Endothelial cell of umbilical vein (primary cell): Measurements from ENCODE around the gene TUBGCP2. TPM values are rescaled to one million over a fixed set of nuclear protein-coding genes. Genes with fewer than 3 reads are reported as not detected.

Experiments used
- BruUV-seq: library from RNA; stranded (reverse); fragments of 400-500 nt; replicated peaks from 2 replicates; lab custom pipeline; 2021; lab: Mats Ljungman, UMichigan
- CTCF ChIA-PET: fragments of 300-600, 350-600 bp; sonication (Branson Sonifier 250); formaldehyde crosslinking; loops from one replicate; lab custom pipeline; 2021; ENCODE audit warnings: antibody characterized with exemption, inconsistent platforms; lab: Charles Lee
- POLR2A ChIA-PET: fragments of 300-600, 350-600 bp; sonication (Branson Sonifier 250); formaldehyde crosslinking; loops from one replicate; lab custom pipeline; 2021; ENCODE audit warnings: antibody characterized with exemption, inconsistent platforms; lab: Charles Lee
- DNase-seq: peaks from one replicate; pipeline ENCODE4 v3.0.0-alpha.2; 2011; ENCODE audit warnings: low read depth, low spot score
- FAIRE-seq: peaks from 2 replicates; lab custom pipeline; 2011; peaks lifted over from hg19 to GRCh38; lab: Jason Lieb, UNC
- H2AFZ ChIP-seq: 2 replicates; pipeline ENCODE4 v1.6.0; 2012; ENCODE audit warnings: low read depth, low read length, control low read depth, inconsistent platforms
- H3K27ac ChIP-seq: 2 replicates; pipeline ENCODE4 v1.5.1; 2011; ENCODE audit warnings: low read depth, mild to moderate bottlenecking, control low read depth, low read length, moderate library complexity; ENCODE audit not compliant: insufficient read depth
- H3K27me3 ChIP-seq, 2 experiments: 2 replicates each; pipeline versions ENCODE4 v1.6.0 to v1.6.1; 2011; ENCODE audit warnings: low read length in 2 of 2, mixed read lengths in 1 of 2; ENCODE audit not compliant: control insufficient read depth in 2 of 2, insufficient read depth in 2 of 2
- H3K36me3 ChIP-seq, 2 experiments: 2 replicates in 1 of 2; 3 replicates in 1 of 2; pipeline ENCODE4 v1.5.1; 2011; ENCODE audit warnings: low read length in 2 of 2, mild to moderate bottlenecking in 1 of 2, moderate library complexity in 1 of 2; ENCODE audit not compliant: control insufficient read depth in 2 of 2, insufficient read depth in 2 of 2; ENCODE audit errors: extremely low read depth in 1 of 2
- H3K4me1 ChIP-seq: 3 replicates; pipeline ENCODE4 v1.5.1; 2011; ENCODE audit warnings: mild to moderate bottlenecking, low read length; ENCODE audit not compliant: control insufficient read depth, insufficient read depth; ENCODE audit errors: extremely low read depth
- H3K4me2 ChIP-seq: 2 replicates; pipeline ENCODE4 v1.6.1; 2011; ENCODE audit warnings: low read length, control low read depth, mixed read lengths; ENCODE audit not compliant: insufficient read depth
- H3K4me3 ChIP-seq, 3 experiments: fragments of 200-600 bp in 1 of 3; sonication (generic), shearing (Covaris generic) in 1 of 3; replicated peaks in 1 of 3; 2 replicates each; pipeline ENCODE4 v1.5.1; 2011 to 2016; ENCODE audit warnings: control low read depth in 3 of 3, low read length in 3 of 3, mild to moderate bottlenecking in 2 of 3, inconsistent platforms in 1 of 3, low read depth in 1 of 3, moderate library complexity in 1 of 3; ENCODE audit not compliant: insufficient read depth in 1 of 3
- H3K79me2 ChIP-seq: 2 replicates; pipeline ENCODE4 v1.6.0; 2012; ENCODE audit warnings: low read length, inconsistent platforms; ENCODE audit not compliant: control insufficient read depth, insufficient read depth
- H3K9ac ChIP-seq: replicated peaks from 2 replicates; pipeline ENCODE3; 2011; ENCODE audit warnings: low read length, control low read depth; ENCODE audit not compliant: insufficient read depth; ENCODE audit errors: extremely low read depth
- H3K9me1 ChIP-seq: replicated peaks from 3 replicates; pipeline ENCODE4 v1.6.0; 2011; ENCODE audit warnings: mild to moderate bottlenecking, low read length; ENCODE audit not compliant: control insufficient read depth, insufficient read depth; ENCODE audit errors: extremely low read depth
- H3K9me3 ChIP-seq: replicated peaks from 2 replicates; pipeline ENCODE4 v1.5.1; 2012; ENCODE audit warnings: low read length, inconsistent platforms; ENCODE audit not compliant: control insufficient read depth, insufficient read depth
- H4K20me1 ChIP-seq: replicated peaks from 2 replicates; pipeline ENCODE3; 2011; ENCODE audit warnings: mild to moderate bottlenecking, low read length; ENCODE audit not compliant: control insufficient read depth, insufficient read depth; ENCODE audit errors: extremely low read depth
- CTCF ChIP-seq, 2 donors: IDR thresholded peaks; 1 replicate in 1 of 2; 2 replicates in 1 of 2; pipeline ENCODE4 v1.5.1; 2011; ENCODE audit warnings: low read length in 2 of 2, mild to moderate bottlenecking in 2 of 2, moderate library complexity in 2 of 2, control low read depth in 1 of 2, inconsistent platforms in 1 of 2, low read depth in 1 of 2; ENCODE audit not compliant: insufficient read depth in 1 of 2; ENCODE audit errors: extremely low read depth in 1 of 2
- EZH2 ChIP-seq: IDR thresholded peaks from 2 replicates; pipeline ENCODE4 v1.6.1; 2012; ENCODE audit warnings: borderline replicate concordance, low read depth, mild to moderate bottlenecking, moderate library complexity, low read length, inconsistent platforms; ENCODE audit not compliant: severe bottlenecking
- FOS ChIP-seq: IDR thresholded peaks from 2 replicates; pipeline ENCODE4 v1.6.1; 2011; ENCODE audit warnings: mild to moderate bottlenecking, low read length, moderate library complexity, borderline replicate concordance; ENCODE audit not compliant: insufficient read depth
- GATA2 ChIP-seq: IDR thresholded peaks from 2 replicates; pipeline ENCODE4 v1.7.0; 2011; ENCODE audit warnings: low read depth, mild to moderate bottlenecking, moderate library complexity, mixed read lengths, low read length; ENCODE audit not compliant: insufficient read length, insufficient read depth
- JUN ChIP-seq: IDR thresholded peaks from 2 replicates; pipeline ENCODE4 v1.6.1; 2011; ENCODE audit warnings: borderline replicate concordance, low read depth; ENCODE audit not compliant: insufficient read length, insufficient read depth
- MYC ChIP-seq: IDR thresholded peaks from one replicate; pipeline ENCODE4 v1.6.1; 2011; ENCODE audit warnings: mild to moderate bottlenecking, low read depth, low read length
- POLR2A ChIP-seq: IDR thresholded peaks from 2 replicates; pipeline ENCODE4 v1.6.1; 2012; ENCODE audit warnings: low read depth, mild to moderate bottlenecking, control low read depth, low read length
- POLR2AphosphoS5 ChIP-seq: IDR thresholded peaks from 2 replicates; pipeline ENCODE4 v1.6.1; 2012; ENCODE audit warnings: low read depth, mild to moderate bottlenecking, control low read depth, low read length, moderate library complexity; ENCODE audit not compliant: insufficient read depth
- dilution Hi-C: fragments of 300-500 bp; cut with MboI; formaldehyde crosslinking; loops from one replicate; pipeline ENCODE4 v1.15.0; 2019; ENCODE audit warnings: low sequenced_read_pairs; ENCODE audit not compliant: extremely low pct_ligation_motif_present
- intact Hi-C: fragments of 100-400 bp; cut with micrococcal nuclease; formaldehyde crosslinking; loops from one replicate; pipeline ENCODE4 v1.10.0; 2022
- polyA plus RNA-seq, 4 experiments: library from polyadenylated mRNA; depleted of rRNA in 3 of 4; stranded (reverse) in 3 of 4; unstranded in 1 of 4; fragments of >200 nt; gene quantifications; 2 replicates each; pipeline versions ENCODE4 v1.2.1 to v1.2.3, GENCODE V29; 2011 to 2012; ENCODE audit warnings: missing spikeins in 1 of 4
- total RNA-seq: library from RNA; stranded (reverse); gene quantifications from 2 replicates; pipeline ENCODE4 v1.2.3, GENCODE V29; 2021
- TF ChIP-seq, protein P1 (sequence below): IDR thresholded peaks from 2 replicates; pipeline ENCODE4 v1.6.1; 2011; ENCODE audit not compliant: insufficient read depth, insufficient read length

TUBGCP2 gene
- total and polyA plus RNA-seq, 2 donors (not counting 3 experiments of a cell fraction or from before 2014, with no cell fraction given), result 37.1 to 53.1 TPM

DNA sequence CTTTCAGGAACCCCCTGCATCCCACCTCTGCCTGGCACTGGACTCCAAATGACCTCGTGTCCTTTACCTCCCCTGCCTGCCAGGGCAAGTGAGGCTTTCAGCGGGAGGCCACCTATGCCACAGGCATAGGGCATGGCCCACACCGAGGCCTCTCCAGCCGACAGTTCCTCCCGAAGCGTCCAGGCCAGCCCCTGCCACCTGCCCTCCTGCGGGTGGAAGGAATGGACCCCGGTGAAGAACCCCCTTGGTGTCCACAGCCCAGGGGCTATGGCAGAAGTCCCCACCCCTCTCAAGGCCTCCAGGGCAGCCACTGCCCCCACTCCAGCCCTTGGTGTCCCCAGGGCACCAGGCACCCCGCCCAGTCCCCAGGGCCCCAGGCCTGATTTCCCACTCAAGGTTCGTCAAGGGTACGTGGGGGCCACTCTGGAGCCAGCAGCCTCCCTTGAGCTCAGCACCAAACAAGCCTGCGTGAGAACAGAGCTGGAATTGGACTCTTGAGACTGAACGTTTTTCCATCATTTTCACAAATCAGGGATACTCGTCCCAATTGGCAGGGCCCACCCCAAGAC, 46.1 kb upstream of the TUBGCP2 start:
- no peaks in the 10 kb centered on the region for H3K9me3 ChIP-seq
- H3K27ac ChIP-seq, result no peak overlapping the region
- no peaks in the 10 kb centered on the region for H3K79me2 ChIP-seq
- BruUV-seq, result no TSS peak
- H3K4me1 ChIP-seq, result peaks cover 3% of the 10 kb centered on the region
- H4K20me1 ChIP-seq, result no peaks in the 10 kb centered on the region
- TF ChIP-seq CTCF (IDR thresholded peaks at IDR 0.05; ENCODE audit: extremely low read depth in 1 of 2, insufficient read depth in 1 of 2, low read depth in 1 of 2, low read length in 2 of 2), result no peak
- TF ChIP-seq, protein P1, sequence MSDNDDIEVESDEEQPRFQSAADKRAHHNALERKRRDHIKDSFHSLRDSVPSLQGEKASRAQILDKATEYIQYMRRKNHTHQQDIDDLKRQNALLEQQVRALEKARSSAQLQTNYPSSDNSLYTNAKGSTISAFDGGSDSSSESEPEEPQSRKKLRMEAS, result no peak
- no peak for TF ChIP-seq MYC
- TF ChIP-seq JUN, result no peak
- no peak for TF ChIP-seq POLR2AphosphoS5
- no peak for TF ChIP-seq GATA2
- TF ChIP-seq POLR2A, result no peak
- TF ChIP-seq FOS, result no peak
- no peak for TF ChIP-seq EZH2
- H3K27me3 ChIP-seq, result no peaks in the 10 kb centered on the region
- H3K36me3 ChIP-seq, result no peaks in the 10 kb centered on the region
- ChIA-PET POLR2A (no interaction called here), CTCF (interaction anchor here (0.9 to 3.6 kb wide), 2 partner anchors 13 to 25 kb away, joined by 3 to 20 read pairs; no protein-coding TSS in a partner anchor)
- H3K4me3 ChIP-seq, result no peak overlapping the region
- no peak overlapping the region for H2AFZ ChIP-seq
- dilution Hi-C loops (no loop called here), intact Hi-C loops (no loop called here)
- H3K4me2 ChIP-seq, result no peak overlapping the region
- H3K9ac ChIP-seq, result no peak overlapping the region
- H3K9me1 ChIP-seq, result no peaks in the 10 kb centered on the region
- FAIRE-seq (no peak), DNase-seq (no peak)
